ENCODE results near the gene PCDH7. TPM values are rescaled to one million over a fixed set of nuclear protein-coding genes. Genes with fewer than 3 reads are reported as not detected.

Gene PCDH7
- total and polyA plus RNA-seq, 2 of the 4 experiments (the other 2 are of a cell fraction), result 26.5 to 44.1 TPM

GRCh38 chr4:30726090-30726675 is 6.0 kb downstream of the PCDH7 start:
- Histone ChIP-seq H3K4me3 (ENCODE audit: insufficient read depth, low read depth, low read length) (no peak overlapping the region), H2AK9ac (replicated peaks; ENCODE audit: low read depth, low read length, poor library complexity) (no peak overlapping the region), H3K56ac (ENCODE audit: extremely low read depth, insufficient read depth, low read length) (no peak overlapping the region), H3K4me2 (ENCODE audit: low read depth, low read length) (peak overlapping the region; percentile 38), H3K79me1 (ENCODE audit: low read depth in 1 of 2, low read length in 2 of 2) (peaks cover 4 to 23% of the 10 kb centered on the region in 2 experiments), H4K20me1 (ENCODE audit: insufficient read depth, low read length) (peaks cover 8% of the 10 kb centered on the region; the same call in 1 of the 2 replicates), H3K23ac (ENCODE audit: low read depth, low read length) (no peak overlapping the region), H2BK20ac (ENCODE audit: low read depth, low read length) (no peak overlapping the region), H4K5ac (ENCODE audit: low read depth, low read length) (no peak overlapping the region), H2BK15ac (ENCODE audit: low read depth, low read length) (no peak overlapping the region), H3K36me3 (ENCODE audit: control insufficient read depth, insufficient read depth, low read length) (no peaks in the 10 kb centered on the region), H3K27me3 (ENCODE audit: control insufficient read depth, insufficient read depth, low read length) (no peaks in the 10 kb centered on the region; the same call in 1 of the 2 replicates), H3K9me3 (ENCODE audit: control insufficient read depth, insufficient read depth, low read length) (no peaks in the 10 kb centered on the region), H3K9me1 (ENCODE audit: insufficient read depth, low read length) (peaks cover 7% of the 10 kb centered on the region; the same call in 1 of the 2 replicates), H3K27ac (ENCODE audit: insufficient read depth, low read length) (no peak overlapping the region), H3K9ac (ENCODE audit: low read depth, low read length) (no peak overlapping the region), H2BK5ac (ENCODE audit: low read depth, low read length, poor library complexity, severe bottlenecking) (no peak overlapping the region), H4K8ac (ENCODE audit: low read depth in 2 of 2, low read length in 2 of 2) (no peak overlapping the region), H3K14ac (replicated peaks; ENCODE audit: low read depth, low read length) (no peak overlapping the region), H4K91ac (ENCODE audit: insufficient read depth, low read depth, low read length) (no peak overlapping the region), H3K18ac (ENCODE audit: low read depth, low read length) (no peak overlapping the region), H2AFZ (replicated peaks; ENCODE audit: low read length, poor library complexity) (no peak overlapping the region), H2BK120ac (ENCODE audit: low read depth, low read length) (no peak overlapping the region), H3K4ac (ENCODE audit: low read depth, low read length) (no peak overlapping the region), H3K4me1 (ENCODE audit: control insufficient read depth, insufficient read depth, low read length) (no peaks in the 10 kb centered on the region), H2AK5ac (ENCODE audit: low read depth, low read length) (no peak overlapping the region)
- no peak for DNase-seq
- WGBS, 2 experiments (ENCODE audit: extremely low coverage in 2 of 2, insufficient read length in 1 of 2), result no CpG with 5 or more reads among the region's 2 CpGs
- dilution Hi-C loops (cut with HindIII; ENCODE audit: low sequenced_read_pairs, unreplicated experiment) (no loop called here), intact Hi-C loops (cut with micrococcal nuclease) (no loop called here), in situ Hi-C loops (cut with MboI; ENCODE audit: low sequenced_read_pairs) (no loop called here)
- TF ChIP-seq MAFK (IDR thresholded peaks at IDR 0.05; ENCODE audit: low read depth, low read length) (no peak), CEBPB (IDR thresholded peaks at IDR 0.05; ENCODE audit: low read depth, low read length) (peak; percentile 37; the same call in 1 of the 2 replicates)
- BruUV-seq (replicated peaks), result no TSS peak
- CTCF ChIA-PET, result no interaction called here
- POLR2A ChIA-PET (ENCODE audit: unreplicated experiment), result no interaction called here
- ATAC-seq (ENCODE audit: low read depth), result no peak

Data from IMR-90 (cell line).